ENCODE data around the gene SLIT3. TPM values are rescaled to one million over a fixed set of nuclear protein-coding genes. Genes with fewer than 3 reads are reported as not detected.
"Not testable (repeated sequence)": the region's sequence is repeated elsewhere in the genome, so short reads cannot be mapped to it uniquely, and the experiment has no call there.

Gene SLIT3
- total RNA-seq, 4 donors from 2014 or later: 46.3 to 89.0 (median 68.0) TPM

DNA sequence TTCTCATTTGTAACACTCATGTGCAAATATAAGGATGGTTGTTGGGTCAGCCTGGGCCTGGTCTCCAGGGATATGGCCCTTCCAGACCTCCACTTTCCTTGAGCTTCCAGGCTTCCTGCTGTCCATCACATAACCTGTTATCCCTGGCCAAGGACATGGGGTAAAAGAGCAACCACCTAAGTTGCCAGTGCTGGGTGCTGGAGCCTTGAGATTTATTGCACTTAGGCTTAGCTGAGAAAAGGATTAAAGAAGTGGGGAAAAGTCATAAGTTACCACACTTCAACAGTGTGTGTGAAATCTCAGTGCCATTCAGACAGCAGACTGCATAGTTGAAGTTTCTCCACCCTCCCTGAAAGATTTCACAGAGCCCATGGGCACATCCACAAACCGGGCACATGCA is 663.1 kb downstream of the SLIT3 start:
- no peak for ATAC-seq (ENCODE audit: low FRiP score)
- no peak for DNase-seq (ENCODE audit: low spot score)
- TF ChIP-seq, protein P1, sequence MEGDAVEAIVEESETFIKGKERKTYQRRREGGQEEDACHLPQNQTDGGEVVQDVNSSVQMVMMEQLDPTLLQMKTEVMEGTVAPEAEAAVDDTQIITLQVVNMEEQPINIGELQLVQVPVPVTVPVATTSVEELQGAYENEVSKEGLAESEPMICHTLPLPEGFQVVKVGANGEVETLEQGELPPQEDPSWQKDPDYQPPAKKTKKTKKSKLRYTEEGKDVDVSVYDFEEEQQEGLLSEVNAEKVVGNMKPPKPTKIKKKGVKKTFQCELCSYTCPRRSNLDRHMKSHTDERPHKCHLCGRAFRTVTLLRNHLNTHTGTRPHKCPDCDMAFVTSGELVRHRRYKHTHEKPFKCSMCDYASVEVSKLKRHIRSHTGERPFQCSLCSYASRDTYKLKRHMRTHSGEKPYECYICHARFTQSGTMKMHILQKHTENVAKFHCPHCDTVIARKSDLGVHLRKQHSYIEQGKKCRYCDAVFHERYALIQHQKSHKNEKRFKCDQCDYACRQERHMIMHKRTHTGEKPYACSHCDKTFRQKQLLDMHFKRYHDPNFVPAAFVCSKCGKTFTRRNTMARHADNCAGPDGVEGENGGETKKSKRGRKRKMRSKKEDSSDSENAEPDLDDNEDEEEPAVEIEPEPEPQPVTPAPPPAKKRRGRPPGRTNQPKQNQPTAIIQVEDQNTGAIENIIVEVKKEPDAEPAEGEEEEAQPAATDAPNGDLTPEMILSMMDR (IDR thresholded peaks at IDR 0.05): no peak

DNA sequence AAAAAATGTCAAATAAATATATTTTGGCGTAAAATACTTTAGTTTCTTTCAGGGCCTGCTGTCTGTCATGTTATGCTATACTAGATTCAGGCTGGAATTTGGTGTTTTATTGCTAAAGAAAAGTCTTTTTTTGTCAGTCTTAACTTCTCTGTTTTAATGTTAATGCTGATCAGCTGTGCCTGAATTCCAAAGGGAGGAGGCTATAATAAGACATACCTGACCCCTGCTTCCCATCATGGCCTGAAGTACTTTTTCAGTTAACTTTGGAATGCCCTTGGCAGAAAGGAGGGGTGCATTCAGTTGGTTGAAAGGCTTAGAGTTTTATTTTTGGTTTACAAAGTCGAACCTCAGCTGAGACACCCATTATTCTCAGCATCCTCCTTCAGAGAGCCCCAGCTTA is 663.7 kb downstream of the SLIT3 start:
- DNase-seq (ENCODE audit: low spot score): no peak
- no peak for ATAC-seq (ENCODE audit: low FRiP score)
- TF ChIP-seq, protein P1 (IDR thresholded peaks at IDR 0.05): no peak

DNA sequence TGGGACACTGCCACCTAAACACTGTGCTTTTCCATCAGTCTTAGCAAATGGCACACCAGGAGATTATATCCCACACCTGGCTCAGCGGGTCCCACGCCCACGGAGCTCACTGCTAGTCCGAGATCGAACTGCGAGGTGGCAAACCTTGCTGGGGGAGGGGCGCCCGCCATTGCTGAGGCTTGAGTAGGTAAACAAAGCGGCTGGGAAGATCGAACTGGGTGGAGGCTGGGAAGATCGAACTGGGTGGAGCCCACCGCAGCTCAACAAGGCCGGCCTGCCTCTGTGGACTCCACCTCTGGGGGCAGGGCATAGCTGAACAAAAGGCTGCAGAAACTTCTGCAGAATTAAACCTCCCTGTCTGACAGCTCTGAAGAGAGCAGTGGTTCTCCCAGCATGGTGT is 670.0 kb downstream of the SLIT3 start:
- DNase-seq (ENCODE audit: low spot score): not testable (repeated sequence)

DNA sequence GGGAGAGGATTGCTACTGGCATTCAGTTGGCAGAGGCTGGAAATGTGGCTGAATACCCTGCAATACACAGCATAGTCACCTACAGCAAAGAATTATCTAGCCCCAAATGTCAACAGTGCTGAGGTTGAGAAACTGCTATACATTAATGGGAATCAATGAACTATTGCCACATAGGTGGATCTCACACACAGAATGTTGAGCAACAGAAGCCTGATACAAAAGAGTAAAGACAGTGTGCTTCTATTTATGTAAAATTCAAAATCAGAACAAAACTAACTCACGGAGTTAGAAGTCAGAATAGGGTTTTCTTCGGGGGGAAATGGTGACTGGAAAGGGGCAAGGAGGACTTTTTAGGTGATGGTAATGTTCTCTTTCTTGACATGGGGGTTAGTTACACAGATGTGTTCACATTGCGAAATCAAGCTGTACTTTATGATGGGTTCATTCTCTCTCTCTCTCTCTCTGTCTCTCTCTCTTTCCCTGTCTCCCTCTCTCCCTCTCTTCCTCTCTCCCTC is 676.0 kb downstream of the SLIT3 start:
- TF ChIP-seq, protein P1 (IDR thresholded peaks at IDR 0.05): no peak

More for the DNA sequence above, 670.0 kb downstream of the SLIT3 start:
- ATAC-seq (ENCODE audit: low FRiP score): not testable (repeated sequence)

DNA sequence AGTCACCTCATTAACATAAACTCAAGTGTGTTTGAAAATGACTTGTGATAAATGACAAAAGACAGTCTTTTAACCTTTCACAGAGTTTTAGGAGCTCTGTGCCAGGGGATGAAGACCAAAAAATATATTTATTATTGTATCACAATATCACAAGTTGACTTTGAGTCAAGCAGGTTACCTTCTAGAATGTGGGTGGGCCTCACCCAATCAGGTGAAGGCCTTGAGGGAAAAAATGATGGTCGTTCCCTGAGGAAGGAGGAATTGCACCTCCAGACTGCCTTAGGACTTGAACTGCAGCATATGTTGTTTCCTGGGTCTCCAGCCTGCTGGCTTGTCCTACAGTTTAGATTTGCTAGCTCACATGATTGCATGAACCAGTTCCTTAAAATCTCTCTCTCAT is 680.1 kb downstream of the SLIT3 start:
- no peak for ATAC-seq (ENCODE audit: low FRiP score)
- no peak for DNase-seq (ENCODE audit: low spot score)
- TF ChIP-seq, protein P1 (IDR thresholded peaks at IDR 0.05): no peak

More for the DNA sequence above, 676.0 kb downstream of the SLIT3 start:
- no peak for DNase-seq (ENCODE audit: low spot score)
- no peak for ATAC-seq (ENCODE audit: low FRiP score)

DNA sequence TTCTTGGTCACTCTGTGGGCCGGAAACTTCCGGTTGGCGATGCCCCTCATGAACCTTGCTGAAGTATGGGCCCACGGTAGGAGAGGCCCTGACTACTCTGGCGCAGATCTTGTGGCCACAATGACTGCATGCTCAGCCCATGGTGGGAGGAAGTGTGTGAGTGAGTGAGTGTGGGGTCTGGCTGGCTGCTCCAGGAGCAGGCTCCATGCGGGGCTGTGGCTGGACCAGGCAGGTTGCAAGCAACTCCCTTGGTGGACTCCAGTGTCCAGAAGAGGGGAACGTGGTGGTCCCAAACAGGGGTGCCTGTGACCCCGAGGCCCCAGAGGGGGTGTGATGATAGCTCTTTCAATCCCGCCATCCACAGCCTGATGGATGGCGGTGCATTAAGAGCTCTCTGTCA is 686.3 kb downstream of the SLIT3 start:
- ATAC-seq (ENCODE audit: low FRiP score) (no peak), DNase-seq (ENCODE audit: low spot score) (no peak)

DNA sequence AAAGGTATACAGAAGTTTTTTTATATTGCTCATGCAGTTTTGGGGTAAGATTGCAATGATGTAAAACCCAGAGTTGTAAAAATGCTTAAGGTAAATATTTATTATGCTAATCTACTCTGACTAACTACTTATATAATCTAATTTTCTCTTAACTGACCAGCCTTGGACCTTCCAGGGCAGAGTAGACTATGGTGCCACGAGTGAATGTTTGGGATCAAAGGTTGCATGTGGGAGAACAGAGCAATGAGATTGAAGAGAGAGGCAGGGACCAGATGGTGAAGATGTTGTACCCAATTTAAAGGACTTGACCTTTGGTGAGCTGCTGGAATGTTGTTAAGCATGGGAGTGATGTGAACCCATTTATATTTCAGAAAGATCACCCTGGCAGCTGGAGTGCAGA is 686.9 kb downstream of the SLIT3 start:
- TF ChIP-seq, protein P1 (IDR thresholded peaks at IDR 0.05): no peak
- ATAC-seq (ENCODE audit: low FRiP score): no peak

More for the DNA sequence above, 686.3 kb downstream of the SLIT3 start:
- TF ChIP-seq, protein P1 (IDR thresholded peaks at IDR 0.05): no peak

More for the DNA sequence above, 686.9 kb downstream of the SLIT3 start:
- DNase-seq (ENCODE audit: low spot score): no peak

Measured in omental fat pad (tissue), 4 donors.